ENCODE data around the gene SGSH.

Gene SGSH

GRCh38 chr17:80182118-80182844, 37.9 kb downstream of the SGSH start:
- no peak for DNase-seq

GRCh38 chr17:80181431-80181830, 38.7 kb downstream of the SGSH start:
- DNase-seq, result no peak

GRCh38 chr17:80180192-80180591, 39.9 kb downstream of the SGSH start:
- no peak for DNase-seq

- DNase-seq, result no peak
Observed at GRCh38 chr17:80177986-80178595, 42.0 kb downstream of the SGSH start.

GRCh38 chr17:80176757-80177156, 43.4 kb downstream of the SGSH start:
- no peak for DNase-seq

GRCh38 chr17:80173916-80174315, 46.2 kb downstream of the SGSH start:
- DNase-seq, result no peak

GRCh38 chr17:80173126-80173525, 47.0 kb downstream of the SGSH start:
- no peak for DNase-seq

- DNase-seq, result no peak
Observed at GRCh38 chr17:80171681-80172080, 48.5 kb downstream of the SGSH start.

- no peak for DNase-seq
Observed at GRCh38 chr17:80169784-80170500, 50.2 kb downstream of the SGSH start, which contains the start of gene CARD14. CARD14 (plus strand) TSS chr17:80170030; CDS start chr17:80181439, 11,409 bp downstream.

- DNase-seq, result no peak
Observed at GRCh38 chr17:80169107-80169506, 51.0 kb downstream of the SGSH start.

- no peak for DNase-seq
Observed at GRCh38 chr17:80168371-80168770, 51.8 kb downstream of the SGSH start.

- DNase-seq, result no peak
Observed at GRCh38 chr17:80166446-80166845, 53.7 kb downstream of the SGSH start.

- DNase-seq, result no peak
Observed at GRCh38 chr17:80164185-80164584, 55.9 kb downstream of the SGSH start.

- no peak for DNase-seq
Observed at GRCh38 chr17:80163336-80163735, 56.8 kb downstream of the SGSH start.

GRCh38 chr17:80160536-80160935, 59.6 kb downstream of the SGSH start:
- no peak for DNase-seq
